H1 (cell line): ENCODE measurements around the gene SECTM1.

Experiments
- ATF3 ChIP-seq: IDR thresholded peaks from 2 replicates; pipeline ENCODE4 v1.6.1; 2011; ENCODE audit warnings: low read depth, mild to moderate bottlenecking, low read length; ENCODE audit not compliant: insufficient read depth
- CTBP2 ChIP-seq: IDR thresholded peaks from 2 replicates; pipeline ENCODE4 v1.7.0; 2011; ENCODE audit warnings: borderline replicate concordance, mild to moderate bottlenecking, moderate library complexity, mixed read lengths, low read length; ENCODE audit not compliant: insufficient read depth, insufficient read length
- CTCF ChIP-seq, 3 experiments: IDR thresholded peaks; 1 replicate in 2 of 3; 2 replicates in 1 of 3; pipeline versions ENCODE4 v1.5.1 to v1.6.1; 2011; ENCODE audit warnings: low read length in 3 of 3, mild to moderate bottlenecking in 3 of 3, inconsistent platforms in 2 of 3, low read depth in 1 of 3, moderate library complexity in 1 of 3; ENCODE audit not compliant: insufficient read depth in 1 of 3; ENCODE audit errors: control extremely low read depth in 1 of 3
- EP300 ChIP-seq, 2 experiments: IDR thresholded peaks; 1 replicate in 1 of 2; 2 replicates in 1 of 2; pipeline ENCODE4 v1.6.1; 2011 to 2012; ENCODE audit warnings: low read depth in 2 of 2, low read length in 2 of 2, mild to moderate bottlenecking in 2 of 2, borderline replicate concordance in 1 of 2, inconsistent platforms in 1 of 2, moderate library complexity in 1 of 2
- EZH2 ChIP-seq: fragments of 200-600 bp; sonication (generic); IDR thresholded peaks from 2 replicates; pipeline ENCODE4 v1.7.1; 2012; ENCODE audit warnings: low read depth, mild to moderate bottlenecking, moderate library complexity, low read length, inconsistent platforms; ENCODE audit not compliant: severe bottlenecking
- JUN ChIP-seq: IDR thresholded peaks from 2 replicates; pipeline ENCODE4 v1.6.1; 2011; ENCODE audit warnings: low read depth, mild to moderate bottlenecking, improper control_type of control experiment, low read length
- JUND ChIP-seq: IDR thresholded peaks from 2 replicates; pipeline ENCODE4 v1.6.1; 2011; ENCODE audit warnings: mild to moderate bottlenecking, improper control_type of control experiment, low read length
- POLR2A ChIP-seq, 2 experiments: IDR thresholded peaks; 1 replicate in 1 of 2; 2 replicates in 1 of 2; pipeline ENCODE4 v1.6.1; 2011; ENCODE audit warnings: low read depth in 2 of 2, low read length in 2 of 2, mild to moderate bottlenecking in 2 of 2; ENCODE audit errors: control extremely low read depth in 1 of 2
- POLR2AphosphoS5 ChIP-seq: IDR thresholded peaks from 2 replicates; pipeline ENCODE4 v1.6.1; 2011; ENCODE audit warnings: low read depth, low read length
- RBBP5 ChIP-seq: IDR thresholded peaks from 2 replicates; pipeline ENCODE4 v1.7.1; 2012; ENCODE audit warnings: low read depth, mild to moderate bottlenecking, inconsistent platforms, low read length, moderate library complexity, borderline replicate concordance
- SIN3A ChIP-seq, 2 experiments: IDR thresholded peaks in 1 of 2; conservative IDR thresholded peaks in 1 of 2; 2 replicates each; pipeline ENCODE4 v1.6.1; 2011 to 2012; ENCODE audit warnings: low read length in 2 of 2, improper control_type of control experiment in 1 of 2, low read depth in 1 of 2, mild to moderate bottlenecking in 1 of 2
- SP2 ChIP-seq: IDR thresholded peaks from 2 replicates; pipeline ENCODE4 v1.6.1; 2012; ENCODE audit warnings: mild to moderate bottlenecking, low read length, inconsistent platforms
- TAF1 ChIP-seq: IDR thresholded peaks from 2 replicates; pipeline ENCODE4 v1.6.1; 2011; ENCODE audit warnings: mild to moderate bottlenecking, low read depth, low read length
- YY1 ChIP-seq: IDR thresholded peaks from 2 replicates; pipeline ENCODE4 v1.6.1; 2011; ENCODE audit warnings: low read depth, mild to moderate bottlenecking, low read length

- TF ChIP-seq CTBP2: no peak
- no peak for TF ChIP-seq POLR2AphosphoS5
- no peak for TF ChIP-seq EZH2
- TF ChIP-seq JUND: no peak
- no peak for TF ChIP-seq POLR2A (IDR thresholded peaks at IDR 0.05; ENCODE audit: control extremely low read depth in 1 of 2, low read depth in 2 of 2, low read length in 2 of 2)
- TF ChIP-seq CTCF (IDR thresholded peaks at IDR 0.05; ENCODE audit: control extremely low read depth in 1 of 3, insufficient read depth in 1 of 3, low read depth in 1 of 3, low read length in 3 of 3): no peak
- no peak for TF ChIP-seq RBBP5
- no peak for TF ChIP-seq ATF3
- no peak for TF ChIP-seq JUN
- TF ChIP-seq YY1: no peak
- TF ChIP-seq EP300 (IDR thresholded peaks at IDR 0.05; ENCODE audit: borderline replicate concordance in 1 of 2, low read depth in 2 of 2, low read length in 2 of 2): no peak
- no peak for TF ChIP-seq SP2
- TF ChIP-seq SIN3A (conservative IDR thresholded peaks at IDR 0.05 in 1 of 2, IDR thresholded peaks at IDR 0.05 in 1 of 2; ENCODE audit: low read depth in 1 of 2, low read length in 2 of 2): no peak
- no peak for TF ChIP-seq TAF1
Measured at GRCh38 chr17:82304826-82305726, 28.5 kb downstream of the SECTM1 start.
